ENCODE results near the gene EPB42. TPM values are rescaled to one million over a fixed set of nuclear protein-coding genes. Genes with fewer than 3 reads are reported as not detected.

EPB42 gene
- total and polyA plus RNA-seq, 4 donors: 0.03 to 11.1 (median 0.18) TPM; not detected in 1

DNA sequence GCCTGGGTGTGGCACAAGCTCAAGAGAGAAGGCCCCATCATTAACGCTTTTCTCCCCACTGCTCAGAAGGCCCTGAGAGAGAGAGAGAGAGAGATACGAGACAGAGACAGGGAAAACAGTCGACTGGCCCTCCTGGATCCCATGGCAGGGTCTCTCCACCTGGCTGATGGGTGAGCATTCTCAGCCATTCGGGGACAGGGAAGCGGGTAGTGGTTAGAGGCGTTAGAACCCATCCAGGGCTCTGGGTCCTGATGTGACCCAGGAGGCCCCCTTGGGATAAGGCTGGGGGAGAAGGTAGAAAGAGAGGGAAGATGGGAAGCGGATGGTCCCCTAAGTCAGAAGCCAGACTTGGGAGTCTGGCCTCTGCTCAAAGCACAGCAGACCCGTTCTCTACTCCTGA, 38.0 kb upstream of the EPB42 start:
- Histone ChIP-seq H3K4me1 (ENCODE audit: control insufficient read depth in 5 of 5, insufficient read depth in 5 of 5, low read length in 5 of 5) (peaks cover 0 to 3% (median 0%) of the 10 kb centered on the region in 5 donors), H3K36me3 (ENCODE audit: control insufficient read depth in 4 of 4, insufficient read depth in 4 of 4, low read length in 4 of 4) (no peaks in the 10 kb centered on the region), H3K27ac (ENCODE audit: low read depth in 1 of 2, low read length in 1 of 2) (no peak overlapping the region), H3K27me3 (ENCODE audit: control insufficient read depth in 3 of 3, insufficient read depth in 3 of 3, low read length in 2 of 3) (no peaks in the 10 kb centered on the region), H3K4me3 (no peak overlapping the region), H3K9me3 (ENCODE audit: control insufficient read depth in 4 of 4, insufficient read depth in 3 of 4, low read length in 3 of 4) (no peaks in the 10 kb centered on the region), H3K9ac (ENCODE audit: insufficient read depth in 1 of 2, low read length in 2 of 2) (no peak overlapping the region)
- TF ChIP-seq, protein P1, sequence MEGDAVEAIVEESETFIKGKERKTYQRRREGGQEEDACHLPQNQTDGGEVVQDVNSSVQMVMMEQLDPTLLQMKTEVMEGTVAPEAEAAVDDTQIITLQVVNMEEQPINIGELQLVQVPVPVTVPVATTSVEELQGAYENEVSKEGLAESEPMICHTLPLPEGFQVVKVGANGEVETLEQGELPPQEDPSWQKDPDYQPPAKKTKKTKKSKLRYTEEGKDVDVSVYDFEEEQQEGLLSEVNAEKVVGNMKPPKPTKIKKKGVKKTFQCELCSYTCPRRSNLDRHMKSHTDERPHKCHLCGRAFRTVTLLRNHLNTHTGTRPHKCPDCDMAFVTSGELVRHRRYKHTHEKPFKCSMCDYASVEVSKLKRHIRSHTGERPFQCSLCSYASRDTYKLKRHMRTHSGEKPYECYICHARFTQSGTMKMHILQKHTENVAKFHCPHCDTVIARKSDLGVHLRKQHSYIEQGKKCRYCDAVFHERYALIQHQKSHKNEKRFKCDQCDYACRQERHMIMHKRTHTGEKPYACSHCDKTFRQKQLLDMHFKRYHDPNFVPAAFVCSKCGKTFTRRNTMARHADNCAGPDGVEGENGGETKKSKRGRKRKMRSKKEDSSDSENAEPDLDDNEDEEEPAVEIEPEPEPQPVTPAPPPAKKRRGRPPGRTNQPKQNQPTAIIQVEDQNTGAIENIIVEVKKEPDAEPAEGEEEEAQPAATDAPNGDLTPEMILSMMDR (IDR thresholded peaks at IDR 0.05; ENCODE audit: control extremely low read depth, extremely low read depth): no peak
- no peak for ATAC-seq (ENCODE audit: insufficient read depth, low FRiP score)
- 82 to 94% methylated on average over 8 of the region's 8 CpGs for WGBS, 2 donors
- DNase-seq: no peak

GRCh38 chr15:43256341-43256740, 35.5 kb upstream of the EPB42 start:
- peaks cover 0 to 3% (median 0%) of the 10 kb centered on the region in 5 donors for H3K4me1 ChIP-seq (ENCODE audit: control insufficient read depth in 5 of 5, insufficient read depth in 5 of 5, low read length in 5 of 5)
- no peak overlapping the region for H3K9ac ChIP-seq (ENCODE audit: insufficient read depth in 1 of 2, low read length in 2 of 2)
- H3K36me3 ChIP-seq (ENCODE audit: control insufficient read depth in 4 of 4, insufficient read depth in 4 of 4, low read length in 4 of 4): no peaks in the 10 kb centered on the region
- ATAC-seq (ENCODE audit: insufficient read depth, low FRiP score) (no peak), DNase-seq (no peak)
- no peak overlapping the region for H3K27ac ChIP-seq (ENCODE audit: low read depth in 1 of 2, low read length in 1 of 2)
- TF ChIP-seq, protein P1 (IDR thresholded peaks at IDR 0.05; ENCODE audit: control extremely low read depth, extremely low read depth): no peak
- H3K4me3 ChIP-seq: no peak overlapping the region
- H3K27me3 ChIP-seq (ENCODE audit: control insufficient read depth in 3 of 3, insufficient read depth in 3 of 3, low read length in 2 of 3): no peaks in the 10 kb centered on the region
- peaks cover 0 to 2% (median 0%) of the 10 kb centered on the region in 4 donors for H3K9me3 ChIP-seq (ENCODE audit: control insufficient read depth in 4 of 4, insufficient read depth in 3 of 4, low read length in 3 of 4)
- WGBS, 2 donors: 85 to 94% methylated on average over 7 of the region's 7 CpGs

GRCh38 chr15:43255376-43255775, 34.6 kb upstream of the EPB42 start:
- ATAC-seq (ENCODE audit: insufficient read depth, low FRiP score) (no peak), DNase-seq (no peak)
- H3K27ac ChIP-seq (ENCODE audit: low read depth in 1 of 2, low read length in 1 of 2): no peak overlapping the region
- H3K9me3 ChIP-seq (ENCODE audit: control insufficient read depth in 4 of 4, insufficient read depth in 3 of 4, low read length in 3 of 4): peaks cover 0 to 2% (median 0%) of the 10 kb centered on the region in 4 donors
- no peaks in the 10 kb centered on the region for H3K27me3 ChIP-seq (ENCODE audit: control insufficient read depth in 3 of 3, insufficient read depth in 3 of 3, low read length in 2 of 3)
- 75 to 87% methylated on average over 2 of the region's 2 CpGs for WGBS, 2 donors
- no peak overlapping the region for H3K9ac ChIP-seq (ENCODE audit: insufficient read depth in 1 of 2, low read length in 2 of 2)
- H3K4me3 ChIP-seq: no peak overlapping the region
- no peaks in the 10 kb centered on the region for H3K36me3 ChIP-seq (ENCODE audit: control insufficient read depth in 4 of 4, insufficient read depth in 4 of 4, low read length in 4 of 4)
- TF ChIP-seq, protein P1 (IDR thresholded peaks at IDR 0.05; ENCODE audit: control extremely low read depth, extremely low read depth): no peak
- peaks cover 0 to 3% (median 0%) of the 10 kb centered on the region in 5 donors for H3K4me1 ChIP-seq (ENCODE audit: control insufficient read depth in 5 of 5, insufficient read depth in 5 of 5, low read length in 5 of 5)
